ENCODE measurements around the gene HOXC11.

HOXC11 gene

GRCh38 chr12:53985994-53986685 is 13.2 kb downstream of the HOXC11 start:
- peak; percentile 25 for DNase-seq

- DNase-seq = no peak
These were observed 14.0 kb downstream of the HOXC11 start for GRCh38 chr12:53986686-53987483.

- no peak for DNase-seq
These were observed 14.9 kb downstream of the HOXC11 start for GRCh38 chr12:53987787-53988230.

- no peak for DNase-seq
These were observed 15.8 kb downstream of the HOXC11 start for GRCh38 chr12:53988541-53989226.

DNA sequence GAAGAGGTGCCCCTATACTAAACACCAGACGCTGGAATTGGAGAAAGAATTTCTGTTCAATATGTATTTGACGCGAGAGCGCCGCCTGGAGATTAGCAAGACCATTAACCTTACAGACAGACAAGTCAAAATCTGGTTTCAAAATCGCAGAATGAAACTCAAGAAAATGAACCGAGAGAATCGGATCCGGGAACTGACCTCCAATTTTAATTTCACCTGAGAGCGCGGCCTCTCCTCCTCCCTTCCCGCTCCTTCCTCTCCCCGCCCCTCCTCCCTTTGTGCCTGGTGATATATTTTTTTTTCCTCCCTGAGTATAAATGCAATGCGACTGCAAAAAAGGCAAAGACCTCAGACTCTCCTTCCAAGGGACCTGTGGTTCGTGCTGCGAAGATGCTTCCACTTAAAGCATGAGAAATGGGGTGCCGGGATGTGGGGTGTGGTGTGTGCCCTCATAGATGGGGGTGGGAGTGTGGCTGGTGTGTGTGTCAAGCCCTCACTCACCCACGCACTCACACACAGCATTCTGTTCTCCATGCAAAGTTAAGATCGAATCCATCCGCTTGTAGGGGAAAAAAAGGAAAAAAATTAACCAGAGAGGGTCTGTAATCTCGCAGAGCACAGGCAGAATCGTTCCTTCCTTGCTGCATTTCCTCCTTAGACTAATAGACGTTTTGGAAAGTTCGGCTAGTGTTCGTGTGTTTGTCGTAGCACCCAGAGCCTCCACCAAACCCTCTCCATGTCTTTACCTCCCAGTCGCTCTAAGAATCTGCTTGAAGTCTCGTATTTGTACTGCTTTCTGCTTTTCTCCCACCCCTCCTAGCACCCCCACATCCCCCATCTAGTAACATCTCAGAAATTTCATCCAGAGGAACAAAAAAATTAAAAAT is 16.5 kb downstream of the HOXC11 start:
- peak; percentile 58 for DNase-seq

GRCh38 chr12:53990311-53991076 is 17.6 kb downstream of the HOXC11 start:
- no peak for DNase-seq

GRCh38 chr12:53991077-53991460 is 18.1 kb downstream of the HOXC11 start:
- no peak for DNase-seq

DNA sequence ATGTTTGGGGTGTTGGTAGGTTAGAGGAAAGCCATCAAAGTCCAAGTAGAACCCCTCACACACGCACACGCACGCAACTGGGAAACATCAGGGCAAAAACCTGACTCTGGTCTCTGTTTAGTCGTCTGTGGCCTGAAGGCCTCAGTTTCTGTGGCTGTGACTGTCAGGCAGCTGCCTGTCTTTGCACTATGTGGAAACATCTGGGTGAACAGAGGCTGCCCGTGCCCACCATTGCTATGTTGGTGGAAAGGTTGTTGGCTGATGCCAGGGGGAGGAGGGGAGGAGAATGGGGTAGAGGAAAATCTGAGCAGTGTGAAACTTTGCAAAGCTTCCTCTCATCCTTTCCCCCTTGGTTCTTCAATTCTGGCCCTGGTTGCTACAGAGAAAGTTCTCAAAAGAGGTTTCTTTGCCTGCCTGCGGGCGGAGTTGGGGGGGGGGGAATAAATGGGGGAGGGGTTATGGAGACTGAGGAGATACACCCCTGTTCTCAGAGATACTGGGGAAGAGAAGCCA is 19.5 kb downstream of the HOXC11 start:
- no peak for DNase-seq

- DNase-seq = no peak
These were observed 20.5 kb downstream of the HOXC11 start for GRCh38 chr12:53993162-53994008.

- DNase-seq = no peak
These were observed 21.0 kb downstream of the HOXC11 start for GRCh38 chr12:53994009-53994263.

DNA sequence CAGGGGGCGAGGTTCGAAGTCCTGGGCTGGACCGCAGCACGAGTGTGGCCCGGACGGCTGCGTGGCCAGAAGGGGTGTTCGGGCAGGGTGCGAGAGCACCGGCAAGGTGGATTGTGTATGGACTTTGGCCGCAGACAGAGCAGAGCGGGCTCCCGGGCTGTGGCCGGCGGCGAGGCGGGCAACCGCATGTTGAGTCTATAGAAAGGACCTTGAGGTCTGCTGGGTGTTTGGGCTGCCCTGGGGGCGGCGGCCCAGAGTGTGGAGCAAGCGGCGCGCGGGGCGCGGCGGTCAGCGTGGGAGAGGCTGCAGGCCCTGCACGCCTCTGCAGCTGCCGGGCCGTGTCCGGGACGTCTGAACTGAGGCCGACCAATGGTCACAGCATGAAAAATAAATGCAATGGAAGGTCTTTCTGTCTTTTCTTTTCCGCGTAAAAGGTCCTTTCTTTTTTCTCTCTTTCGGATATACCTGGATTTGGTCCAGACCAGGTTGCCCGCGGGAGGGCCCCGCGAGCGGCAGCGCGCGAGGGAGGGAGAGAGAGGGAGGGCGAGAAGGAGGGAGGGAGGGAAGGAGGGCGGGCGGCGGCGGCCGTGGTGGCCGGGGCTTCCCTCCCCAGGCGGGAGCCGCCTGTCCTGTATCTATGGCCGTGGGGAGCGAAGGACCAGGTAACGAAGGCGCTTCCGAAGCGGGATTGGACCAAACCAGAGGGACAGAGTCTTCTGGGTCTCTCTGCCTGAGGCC is 21.5 kb downstream of the HOXC11 start:
- no peak for DNase-seq

GRCh38 chr12:53995002-53995377 is 22.1 kb downstream of the HOXC11 start:
- no peak for DNase-seq

GRCh38 chr12:53995378-53996239 is 22.7 kb downstream of the HOXC11 start:
- DNase-seq = no peak

GRCh38 chr12:53996240-53997203 is 23.6 kb downstream of the HOXC11 start:
- DNase-seq = no peak

- no peak for DNase-seq
These were observed 24.5 kb downstream of the HOXC11 start for GRCh38 chr12:53997204-53998109.

DNA sequence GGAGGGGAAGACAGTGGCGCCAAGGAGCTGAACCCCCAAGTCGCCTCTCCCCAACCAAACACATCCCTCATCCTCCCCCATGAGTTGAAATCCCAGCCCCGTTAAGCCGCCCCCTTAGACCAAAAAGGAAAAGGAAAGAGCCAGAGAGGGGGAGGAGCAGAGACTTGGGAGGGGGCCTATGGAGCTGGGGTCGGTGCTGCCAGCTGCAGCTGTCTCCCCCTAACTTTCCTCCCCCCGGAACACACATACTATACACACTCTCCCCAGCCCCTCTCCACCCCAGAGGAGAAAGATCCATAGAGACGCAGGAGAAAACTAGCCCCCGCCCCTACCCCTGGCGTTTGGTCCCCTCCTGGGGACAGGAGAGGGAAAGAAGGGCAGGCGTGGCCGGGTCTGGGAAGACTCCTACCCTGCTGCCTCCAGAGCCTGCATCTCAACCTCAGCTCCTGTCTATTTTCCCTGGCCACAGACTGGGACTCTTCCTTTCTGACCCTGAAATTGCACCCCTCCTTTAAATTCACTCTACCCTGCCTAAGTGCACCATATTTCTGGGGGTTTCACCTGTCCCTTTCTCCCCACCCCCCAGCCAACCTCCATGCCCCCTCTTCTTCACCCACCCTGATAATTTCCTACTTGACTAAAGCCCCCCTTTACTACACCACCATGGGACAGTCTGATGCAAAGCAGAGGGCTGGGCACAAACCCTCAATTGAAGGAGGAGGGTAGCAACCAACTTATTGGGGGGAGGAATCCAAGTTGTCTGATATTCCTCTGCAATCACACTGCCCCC is 25.4 kb downstream of the HOXC11 start:
- no peak for DNase-seq

Data from activated CD4-positive, alpha-beta T cell treated with anti-CD3 and anti-CD28 coated beads, Interleukin-2, amount 50 U/mL, for 16 hours (primary cell).